ENCODE results near the gene BANF1. TPM values are rescaled to one million over a fixed set of nuclear protein-coding genes. Genes with fewer than 3 reads are reported as not detected.

Gene BANF1, protein sequence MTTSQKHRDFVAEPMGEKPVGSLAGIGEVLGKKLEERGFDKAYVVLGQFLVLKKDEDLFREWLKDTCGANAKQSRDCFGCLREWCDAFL
- 374 to 488 TPM (median 470 TPM) in 5 replicates for total RNA-seq (2022; extraction: Qiagen RNA extraction)

DNA sequence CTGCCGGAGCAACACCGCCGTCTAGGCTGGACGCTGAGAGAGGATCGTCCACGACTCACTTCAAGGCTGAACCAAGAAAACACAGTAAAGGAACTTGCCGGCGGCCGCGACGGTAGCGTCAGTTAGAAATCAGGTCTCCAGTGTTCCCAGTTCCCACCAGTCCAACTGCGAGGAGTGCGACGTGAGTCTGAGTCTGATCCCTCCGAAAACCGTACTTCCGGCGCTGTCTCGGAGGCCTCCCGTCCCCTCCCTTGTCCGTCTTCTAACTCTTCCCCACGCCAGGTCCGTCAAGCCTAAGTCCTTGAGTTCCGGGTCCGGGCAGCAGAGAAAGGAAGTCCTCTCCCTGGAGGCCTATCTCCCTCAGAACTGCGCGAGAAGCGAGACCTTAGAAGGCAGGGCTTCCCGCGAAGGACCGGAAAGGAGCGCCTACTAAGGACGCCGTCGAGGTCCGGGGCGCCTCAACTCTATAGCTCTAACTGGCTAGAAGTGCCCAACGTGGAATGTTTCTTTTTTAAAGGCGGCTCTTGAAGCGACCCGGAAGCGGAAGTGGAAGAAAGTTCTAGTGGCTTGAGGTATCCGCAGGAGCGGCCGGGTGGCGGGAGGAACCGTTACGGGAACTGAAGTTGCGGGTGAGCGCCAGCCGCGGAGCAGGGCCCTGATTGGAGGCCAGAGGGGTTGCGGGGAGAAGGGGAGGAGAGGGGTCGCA is at the start of gene BANF1, which contains the start of gene EIF1AD:
Gene BANF1, plus strand, starts transcription at position 562 of the 706 bp plus-strand sequence. CDS start 748 bp downstream, outside the sequence.
Gene EIF1AD, minus strand, starts transcription at position 216 of the 706 bp plus-strand sequence. CDS start 1,768 bp downstream, outside the sequence.

DNA sequence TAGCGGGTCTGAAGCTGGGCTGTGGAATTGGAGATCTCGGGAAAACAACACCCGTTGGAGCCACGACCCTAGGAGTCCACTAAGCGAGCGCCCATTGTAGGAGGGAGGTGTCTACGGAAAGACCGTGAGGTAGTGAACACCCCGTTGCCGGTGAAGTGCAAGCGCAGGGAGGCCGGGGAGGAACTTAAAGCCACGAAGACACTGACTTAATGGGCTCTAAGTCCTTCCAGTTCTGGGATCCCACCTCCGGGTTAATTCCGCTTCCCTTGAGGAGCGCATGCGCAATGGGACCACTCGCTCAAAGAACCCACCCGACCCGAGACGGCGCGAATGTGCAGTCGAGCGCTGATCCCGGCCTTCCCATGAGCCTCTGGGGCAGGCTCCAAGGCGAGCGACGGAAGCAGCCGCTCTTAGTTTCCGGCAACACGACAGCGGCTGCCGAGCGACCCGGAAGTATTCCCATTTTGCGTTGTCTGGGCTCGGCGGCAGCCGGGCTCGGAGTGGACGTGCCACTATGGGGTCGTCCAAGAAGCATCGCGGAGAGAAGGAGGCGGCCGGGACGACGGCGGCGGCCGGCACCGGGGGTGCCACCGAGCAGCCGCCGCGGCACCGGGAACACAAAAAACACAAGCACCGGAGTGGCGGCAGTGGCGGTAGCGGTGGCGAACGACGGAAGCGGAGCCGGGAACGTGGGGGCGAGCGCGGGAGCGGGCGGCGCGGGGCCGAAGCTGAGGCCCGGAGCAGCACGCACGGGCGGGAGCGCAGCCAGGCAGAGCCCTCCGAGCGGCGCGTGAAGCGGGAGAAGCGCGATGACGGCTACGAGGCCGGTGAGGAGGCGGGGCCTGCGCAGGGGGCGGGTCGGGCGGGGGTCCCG is 40.8 kb upstream of the BANF1 start, which contains the start of gene SART1:
Gene SART1, plus strand, starts transcription at position 468 of the 874 bp plus-strand sequence. Its CDS starts 47 bp downstream, at position 515.

DNA sequence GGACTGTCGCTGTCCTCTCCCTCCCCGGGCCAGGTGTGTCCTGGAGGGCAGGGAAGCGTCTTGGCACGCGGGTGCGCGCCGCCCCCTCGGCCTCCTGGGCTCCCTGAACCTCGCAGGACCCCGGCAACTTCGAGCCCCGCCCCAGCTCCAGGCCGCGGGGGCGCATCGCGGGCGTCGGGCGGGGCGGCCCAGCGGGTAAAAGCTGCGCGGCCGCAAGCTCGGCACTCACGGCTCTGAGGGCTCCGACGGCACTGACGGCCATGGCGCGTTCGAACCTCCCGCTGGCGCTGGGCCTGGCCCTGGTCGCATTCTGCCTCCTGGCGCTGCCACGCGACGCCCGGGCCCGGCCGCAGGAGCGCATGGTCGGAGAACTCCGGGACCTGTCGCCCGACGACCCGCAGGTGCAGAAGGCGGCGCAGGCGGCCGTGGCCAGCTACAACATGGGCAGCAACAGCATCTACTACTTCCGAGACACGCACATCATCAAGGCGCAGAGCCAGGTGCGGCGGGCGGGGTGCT is 9.5 kb downstream of the BANF1 start, which contains the start of gene CST6:
Gene CST6, plus strand, starts transcription at position 224 of the 519 bp plus-strand sequence. Its CDS starts 37 bp downstream, at position 261.

DNA sequence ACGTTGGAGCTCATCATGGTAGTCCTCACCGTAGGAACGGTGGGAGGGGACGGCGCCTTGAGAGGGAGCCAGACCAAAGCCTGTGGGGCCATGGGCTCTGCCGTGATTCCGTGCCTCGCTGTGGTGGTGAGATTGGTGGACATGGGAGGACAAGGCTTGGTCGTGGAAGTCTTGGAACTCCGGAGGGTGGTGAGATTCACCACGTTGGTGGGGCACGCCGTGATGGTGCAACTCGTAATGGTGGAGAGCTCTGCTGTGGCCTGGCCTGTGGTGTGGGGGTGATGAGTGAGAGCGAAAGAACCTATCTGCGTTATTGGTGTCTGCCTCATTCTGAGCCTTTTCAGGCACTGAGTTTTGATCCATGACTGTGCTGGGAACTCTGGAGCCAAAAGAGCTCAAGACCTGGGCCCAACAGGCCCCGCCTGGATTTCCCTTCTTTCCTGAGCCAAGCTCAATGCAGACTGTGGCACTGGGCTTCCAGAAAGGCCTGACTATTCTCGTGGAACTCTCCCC is 23.8 kb downstream of the BANF1 start, which contains the start of gene CATSPER1:
Gene CATSPER1, minus strand, starts transcription at position 463 of the 513 bp plus-strand sequence. Its CDS starts 100 bp downstream, at position 363.

DNA sequence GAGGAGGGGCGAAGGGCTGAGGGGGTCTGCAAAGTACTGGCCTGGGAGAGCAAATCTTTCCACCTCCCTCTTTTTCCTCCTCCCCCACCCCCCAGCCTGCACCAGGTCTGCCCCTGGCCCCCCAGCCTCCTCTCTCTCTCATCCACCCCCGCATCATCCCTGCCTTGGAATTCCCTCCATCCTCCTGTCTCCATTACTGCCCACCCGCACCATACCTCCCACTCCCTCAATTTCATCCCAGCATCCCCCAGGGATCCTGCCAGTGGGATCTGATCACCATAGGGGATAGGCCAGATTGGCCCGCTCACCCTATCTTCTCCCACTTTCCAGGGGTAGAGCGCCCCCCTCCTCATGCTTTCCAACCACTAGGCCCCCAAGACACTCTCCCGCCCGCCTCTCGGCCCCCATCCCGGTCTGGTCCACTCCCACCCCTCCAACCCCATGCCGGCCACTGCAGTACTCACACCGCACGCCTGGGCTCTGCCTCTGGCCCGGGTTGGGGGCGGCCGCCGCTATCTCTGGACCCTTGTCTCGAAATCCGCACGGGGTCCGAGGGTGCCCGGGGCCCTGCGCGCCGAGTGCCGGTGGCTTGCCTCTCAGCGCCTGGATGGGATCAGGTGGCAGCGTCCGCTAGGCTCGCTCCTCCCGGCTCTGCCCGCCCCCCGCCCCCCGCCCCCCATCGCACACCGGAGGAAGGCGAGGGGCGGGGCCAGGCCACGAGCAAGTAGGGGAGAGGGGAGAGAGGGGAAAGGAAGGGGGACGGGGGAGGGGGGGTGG is 46.4 kb downstream of the BANF1 start, which contains the start of gene GAL3ST3:
Gene GAL3ST3, minus strand, starts transcription at position 615 of the 777 bp plus-strand sequence. CDS start 3,746 bp downstream, outside the sequence.

DNA sequence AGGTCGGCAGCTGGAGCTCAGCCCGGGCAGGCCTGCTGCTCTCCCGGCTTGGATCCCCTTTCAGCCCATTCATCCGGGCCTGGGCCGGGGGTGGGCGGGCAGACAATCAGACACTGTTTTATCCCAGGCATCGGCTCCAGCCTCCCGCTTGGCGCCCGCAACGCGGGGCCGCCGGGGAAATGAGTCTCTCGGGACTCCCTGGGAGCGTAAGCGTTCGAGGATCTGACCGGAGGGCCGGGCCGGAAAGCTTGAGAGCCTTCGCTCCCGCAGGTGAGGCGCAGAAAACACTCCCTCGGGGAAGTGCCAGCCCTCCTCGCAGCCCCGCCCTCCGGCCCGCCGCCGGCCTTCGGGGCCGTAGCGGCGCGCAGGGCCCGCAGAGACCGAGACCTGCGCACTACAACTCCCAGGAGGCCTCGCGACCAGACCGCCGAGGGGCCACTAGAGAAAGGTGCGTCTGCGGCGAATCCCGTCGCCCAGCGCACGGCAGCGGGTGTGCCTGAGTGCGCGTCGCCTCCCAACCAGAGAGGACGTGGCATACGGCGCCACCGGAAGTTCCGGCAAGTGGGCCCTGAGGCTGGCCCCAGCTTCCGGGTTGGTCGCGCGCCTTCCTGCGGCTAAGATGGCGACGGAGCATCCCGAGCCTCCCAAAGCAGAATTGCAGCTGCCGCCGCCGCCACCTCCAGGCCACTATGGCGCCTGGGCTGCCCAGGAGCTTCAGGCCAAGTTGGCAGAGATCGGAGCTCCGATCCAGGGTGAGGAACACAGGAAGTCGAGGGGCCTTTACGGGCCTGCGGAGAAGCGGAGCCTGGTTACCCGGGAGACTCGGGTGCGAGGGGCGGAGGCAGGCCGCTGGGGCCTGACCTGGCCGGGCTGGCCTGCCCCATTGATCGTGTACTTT is 49.7 kb downstream of the BANF1 start, which contains the start of gene SF3B2:
Gene SF3B2, plus strand, starts transcription at position 599 of the 898 bp plus-strand sequence. Its CDS starts 21 bp downstream, at position 620.

Other genes starting within 250 kb of the BANF1 start
- 9.7 to 13.2 TPM (median 12.3 TPM) in 5 replicates for gene AP5B1, start 221.5 kb upstream of the BANF1 start, total RNA-seq (2022; extraction: Qiagen RNA extraction)
- 0.04 to 0.15 TPM (median 0.10 TPM) in 5 replicates for gene OVOL1, start 215.4 kb upstream of the BANF1 start, total RNA-seq (2022; extraction: Qiagen RNA extraction)
- gene SNX32, start 168.5 kb upstream of the BANF1 start, total RNA-seq (2022; extraction: Qiagen RNA extraction): 0.05 to 0.08 TPM (median 0.06 TPM) in 5 replicates
- 1,981 to 2,375 TPM (median 2,303 TPM) in 5 replicates for gene CFL1, start 144.3 kb upstream of the BANF1 start, total RNA-seq (2022; extraction: Qiagen RNA extraction)
- gene MUS81, start 142.1 kb upstream of the BANF1 start, total RNA-seq (2022; extraction: Qiagen RNA extraction): 24.7 to 35.0 TPM (median 32.8 TPM) in 5 replicates
- gene EFEMP2, start 129.7 kb upstream of the BANF1 start, total RNA-seq (2022; extraction: Qiagen RNA extraction): 0.49 to 1.1 TPM (median 0.97 TPM) in 5 replicates
- 0.07 to 0.11 TPM in 2 of 5 replicates, not detected in the others for gene CTSW, start 122.7 kb upstream of the BANF1 start, total RNA-seq (2022; extraction: Qiagen RNA extraction)
- 72.3 to 88.2 TPM (median 83.5 TPM) in 5 replicates for gene FIBP, start 114.0 kb upstream of the BANF1 start, total RNA-seq (2022; extraction: Qiagen RNA extraction)
- 21.8 to 44.1 TPM (median 43.2 TPM) in 5 replicates for gene CCDC85B, start 111.8 kb upstream of the BANF1 start, total RNA-seq (2022; extraction: Qiagen RNA extraction)
- 97.3 to 161 TPM (median 118 TPM) in 5 replicates for gene FOSL1, start 102.1 kb upstream of the BANF1 start, total RNA-seq (2022; extraction: Qiagen RNA extraction)
- 30.9 to 49.9 TPM (median 44.6 TPM) in 5 replicates for gene C11orf68, start 83.4 kb upstream of the BANF1 start, total RNA-seq (2022; extraction: Qiagen RNA extraction)
- gene DRAP1, start 83.1 kb upstream of the BANF1 start, total RNA-seq (2022; extraction: Qiagen RNA extraction): 162 to 254 TPM (median 207 TPM) in 5 replicates
- not detected in 5 replicates for gene TSGA10IP, start 57.0 kb upstream of the BANF1 start, total RNA-seq (2022; extraction: Qiagen RNA extraction)
- 40.2 to 59.5 TPM (median 54.5 TPM) in 5 replicates for gene SART1, start 40.8 kb upstream of the BANF1 start, total RNA-seq (2022; extraction: Qiagen RNA extraction)
- gene EIF1AD, start 346 bp upstream of the BANF1 start, total RNA-seq (2022; extraction: Qiagen RNA extraction): 35.6 to 48.5 TPM (median 38.7 TPM) in 5 replicates
- gene CST6, start 9.5 kb downstream of the BANF1 start, total RNA-seq (2022; extraction: Qiagen RNA extraction): not detected in 5 replicates
- 1.1 to 1.5 TPM (median 1.3 TPM) in 5 replicates for gene CATSPER1, start 24.0 kb downstream of the BANF1 start, total RNA-seq (2022; extraction: Qiagen RNA extraction)
- gene GAL3ST3, start 46.7 kb downstream of the BANF1 start, total RNA-seq (2022; extraction: Qiagen RNA extraction): not detected in 5 replicates
- 163 to 185 TPM (median 169 TPM) in 5 replicates for gene SF3B2, start 49.9 kb downstream of the BANF1 start, total RNA-seq (2022; extraction: Qiagen RNA extraction)
- 61.1 to 91.1 TPM (median 82.8 TPM) in 5 replicates for gene PACS1, start 67.8 kb downstream of the BANF1 start, total RNA-seq (2022; extraction: Qiagen RNA extraction)

Data from A549 treated with AZD2906 at 1 μM for 4 hours (cell line).